ENCODE data around the gene GABARAP. TPM values are rescaled to one million over a fixed set of nuclear protein-coding genes. Genes with fewer than 3 reads are reported as not detected.
A peak's percentile ranks its signal among the peaks of the same experiment; 100 is the strongest.

The GABARAP gene
- total and polyA plus RNA-seq, 2 of the 13 experiments (the other 11 are each of a cell fraction or from before 2014, with no cell fraction given) = 161 to 310 TPM

- TF ChIP-seq STAT6 (CRISPR knock-in tag; IDR thresholded peaks at IDR 0.05; ENCODE audit: borderline replicate concordance) (no peak), AFF4 (CRISPR knock-in tag; IDR thresholded peaks at IDR 0.05) (0 out of 2 replicates have a peak, but pooled peaks have one; percentile 19), NR2F1 (CRISPR knock-in tag; IDR thresholded peaks at IDR 0.05) (no peak), CENPX (CRISPR knock-in tag; IDR thresholded peaks at IDR 0.05) (no peak), GMEB2 (CRISPR knock-in tag; IDR thresholded peaks at IDR 0.05; ENCODE audit: low read depth) (no peak), ZNF282 (IDR thresholded peaks at IDR 0.05; ENCODE audit: partially characterized antibody) (no peak), HMGXB3 (CRISPR knock-in tag; IDR thresholded peaks at IDR 0.05; ENCODE audit: borderline replicate concordance) (no peak), ZNF121 (CRISPR knock-in tag; IDR thresholded peaks at IDR 0.05) (no peak), CEBPB (IDR thresholded peaks at IDR 0.05; ENCODE audit: borderline replicate concordance, low read depth, low read length) (peak; percentile 95)
Measured at GRCh38 chr17:7258731-7259554, 16.7 kb upstream of the GABARAP start (continued).
